Calu3 (cell line): ENCODE data around the gene MED10. TPM values are rescaled to one million over a fixed set of nuclear protein-coding genes. Genes with fewer than 3 reads are reported as not detected.

Source experiments
- BruUV-seq: library from RNA; stranded (reverse); fragments of 400-500 nt; replicated peaks from 2 replicates; lab custom pipeline; 2021; lab: Mats Ljungman, UMichigan
- CTCF ChIA-PET: fragments of 300-600 bp; sonication (Branson Sonifier 250); formaldehyde crosslinking; loops from one replicate; lab custom pipeline; 2022; ENCODE audit warnings: antibody characterized with exemption; lab: Charles Lee
- DNase-seq: peaks from one replicate; pipeline ENCODE4 v3.0.0; 2022
- H3K27ac Mint-ChIP-seq: one replicate; pipeline ENCODE4 v1.8.0; 2022; ENCODE audit warnings: mixed read lengths; ENCODE audit not compliant: unreplicated experiment
- H3K27me3 Mint-ChIP-seq: one replicate; pipeline ENCODE4 v1.8.0; 2022; ENCODE audit warnings: mixed read lengths; ENCODE audit not compliant: unreplicated experiment
- H3K36me3 Mint-ChIP-seq: one replicate; pipeline ENCODE4 v1.8.0; 2022; ENCODE audit warnings: mild to moderate bottlenecking, moderate library complexity, mixed read lengths; ENCODE audit not compliant: insufficient read depth, unreplicated experiment
- H3K4me1 Mint-ChIP-seq: one replicate; pipeline ENCODE4 v1.8.0; 2022; ENCODE audit warnings: mild to moderate bottlenecking, low read depth, mixed read lengths; ENCODE audit not compliant: unreplicated experiment
- H3K4me3 Mint-ChIP-seq: one replicate; pipeline ENCODE4 v1.8.0; 2022; ENCODE audit warnings: mild to moderate bottlenecking, low read depth, moderate library complexity, mixed read lengths; ENCODE audit not compliant: unreplicated experiment
- H3K9me3 Mint-ChIP-seq: one replicate; pipeline ENCODE4 v1.8.0; 2022; ENCODE audit warnings: low read depth, mixed read lengths; ENCODE audit not compliant: unreplicated experiment
- CTCF ChIP-seq: fragments of 200-600 bp; IDR thresholded peaks from one replicate; pipeline ENCODE4 v1.8.0; 2022; ENCODE audit warnings: antibody characterized with exemption; ENCODE audit not compliant: unreplicated experiment
- intact Hi-C: fragments of 100-400 bp; cut with micrococcal nuclease; formaldehyde crosslinking; loops from one replicate; pipeline ENCODE4 v1.10.0; 2022; ENCODE audit not compliant: unreplicated experiment
- total RNA-seq: library from RNA; stranded (reverse); gene quantifications from 2 replicates; pipeline ENCODE4 v1.2.3, GENCODE V29; 2022

MED10 gene
- total RNA-seq, 1 experiment from 2014 or later: 39.9 TPM

GRCh38 chr5:6403416-6403815 lies 25.1 kb upstream of the MED10 start:
- peaks cover 59% of the 10 kb centered on the region for H3K27me3 Mint-ChIP-seq
- BruUV-seq: no TSS peak
- intact Hi-C loops: no loop called here
- no peaks in the 10 kb centered on the region for H3K9me3 Mint-ChIP-seq
- CTCF ChIA-PET: no interaction called here
- DNase-seq: no peak
- H3K27ac Mint-ChIP-seq: no peak overlapping the region
- TF ChIP-seq CTCF: no peak
- H3K4me3 Mint-ChIP-seq: no peak overlapping the region
- H3K36me3 Mint-ChIP-seq: no peaks in the 10 kb centered on the region
- H3K4me1 Mint-ChIP-seq: no peaks in the 10 kb centered on the region

- no peak for DNase-seq
- no TSS peak for BruUV-seq
- Mint-ChIP-seq H3K9me3 (no peaks in the 10 kb centered on the region), H3K4me3 (no peak overlapping the region), H3K27ac (no peak overlapping the region), H3K4me1 (no peaks in the 10 kb centered on the region), H3K36me3 (no peaks in the 10 kb centered on the region), H3K27me3 (peaks cover 59% of the 10 kb centered on the region)
- CTCF ChIA-PET: no interaction called here
- intact Hi-C loops: no loop called here
- TF ChIP-seq CTCF: no peak
These were observed 24.6 kb upstream of the MED10 start for GRCh38 chr5:6402939-6403338.

- Mint-ChIP-seq H3K4me3 (no peak overlapping the region), H3K27me3 (peaks cover 66% of the 10 kb centered on the region), H3K4me1 (no peaks in the 10 kb centered on the region), H3K27ac (no peak overlapping the region), H3K36me3 (no peaks in the 10 kb centered on the region), H3K9me3 (no peaks in the 10 kb centered on the region)
- intact Hi-C loops: no loop called here
- no TSS peak for BruUV-seq
- CTCF ChIA-PET: no interaction called here
- DNase-seq: no peak
- TF ChIP-seq CTCF: no peak
These were observed 23.1 kb upstream of the MED10 start for GRCh38 chr5:6401410-6401809.

- Mint-ChIP-seq H3K27me3 (peaks cover 78% of the 10 kb centered on the region), H3K4me1 (no peaks in the 10 kb centered on the region), H3K9me3 (no peaks in the 10 kb centered on the region), H3K4me3 (no peak overlapping the region), H3K27ac (no peak overlapping the region), H3K36me3 (no peaks in the 10 kb centered on the region)
- CTCF ChIA-PET: no interaction called here
- DNase-seq: no peak
- BruUV-seq: no TSS peak
- intact Hi-C loops: no loop called here
- no peak for TF ChIP-seq CTCF
These were observed 21.9 kb upstream of the MED10 start for GRCh38 chr5:6399980-6400910.
